Upper lobe of right lung (tissue), 1 donor: ENCODE results near the gene LNX2. TPM values are rescaled to one million over a fixed set of nuclear protein-coding genes. Genes with fewer than 3 reads are reported as not detected.

Experiments used
- ATAC-seq: fragments of 200-7000 bp; cut with Tn5 transposase; one replicate; pipeline ENCODE4 v1.9.1; 2020; ENCODE audit warnings: mild to moderate bottlenecking, moderate library complexity
- DNase-seq: peaks from one replicate; pipeline ENCODE4 v3.0.0-alpha.2; 2020
- H3K27ac ChIP-seq: fragments of 200-600 bp; one replicate; pipeline ENCODE4 v1.8.0; 2022
- H3K27me3 ChIP-seq: fragments of 200-600 bp; one replicate; pipeline ENCODE4 v1.8.0; 2022; ENCODE audit warnings: mild to moderate bottlenecking
- H3K36me3 ChIP-seq: fragments of 200-600 bp; one replicate; pipeline ENCODE4 v1.8.0; 2022
- H3K4me1 ChIP-seq: fragments of 200-600 bp; one replicate; pipeline ENCODE4 v1.8.0; 2022
- H3K4me3 ChIP-seq: fragments of 200-600 bp; one replicate; pipeline ENCODE4 v1.8.0; 2022; ENCODE audit warnings: mild to moderate bottlenecking
- H3K9me3 ChIP-seq: fragments of 200-600 bp; one replicate; pipeline ENCODE4 v1.8.0; 2022
- CTCF ChIP-seq: fragments of 200-600 bp; IDR thresholded peaks from one replicate; pipeline ENCODE4 v1.8.0; 2022; ENCODE audit warnings: antibody characterized with exemption
- intact Hi-C: fragments of 100-400 bp; cut with DNase I; formaldehyde crosslinking; loops from one replicate; pipeline ENCODE4 v1.11.0; 2022
- total RNA-seq: library from RNA; stranded (reverse); fragmentation: NEBNext Ultra II Directional; extraction: Animal tissue kit (Norgen Biotek cat#: 25700); gene quantifications from one replicate; pipeline ENCODE4 v1.2.1, GENCODE V29; 2021
- donor health status: DM: no; HTN: yes; CAD: no; lungs with severe emphysema.

LNX2 gene
- total RNA-seq, 1 donor from 2014 or later = 35.3 TPM

- DNase-seq = no peak
- Histone ChIP-seq H3K4me1 (peaks cover 31% of the 10 kb centered on the region), H3K9me3 (no peaks in the 10 kb centered on the region), H3K4me3 (peak overlapping the region; percentile 92), H3K27me3 (no peaks in the 10 kb centered on the region), H3K27ac (peak overlapping the region; percentile 94), H3K36me3 (no peaks in the 10 kb centered on the region)
- no peak for ATAC-seq
- TF ChIP-seq CTCF = no peak
- intact Hi-C loops = no loop called here
These were observed 712 bp upstream of the LNX2 start for GRCh38 chr13:27621116-27621365.

- TF ChIP-seq CTCF = peak; percentile 31
- peak overlapping the region; percentile 93 for H3K27ac ChIP-seq
- ATAC-seq (no peak), DNase-seq (no peak)
- H3K4me3 ChIP-seq = peak overlapping the region; percentile 92
- intact Hi-C loops = no loop called here
- no peaks in the 10 kb centered on the region for H3K27me3 ChIP-seq
- H3K4me1 ChIP-seq = peaks cover 28% of the 10 kb centered on the region
- H3K9me3 ChIP-seq = no peaks in the 10 kb centered on the region
- H3K36me3 ChIP-seq = no peaks in the 10 kb centered on the region
These were observed 477 bp downstream of the LNX2 start for GRCh38 chr13:27619728-27620376.

GRCh38 chr13:27619093-27619727 is 1.1 kb downstream of the LNX2 start:
- TF ChIP-seq CTCF = no peak
- ATAC-seq (no peak), DNase-seq (no peak)
- Histone ChIP-seq H3K36me3 (no peaks in the 10 kb centered on the region), H3K4me3 (peak overlapping the region; percentile 92), H3K9me3 (no peaks in the 10 kb centered on the region), H3K27me3 (no peaks in the 10 kb centered on the region), H3K27ac (peak overlapping the region; percentile 93), H3K4me1 (peaks cover 28% of the 10 kb centered on the region)
- intact Hi-C loops = no loop called here

- Histone ChIP-seq H3K27me3 (no peaks in the 10 kb centered on the region), H3K9me3 (no peaks in the 10 kb centered on the region), H3K27ac (peak overlapping the region; percentile 93), H3K4me3 (peak overlapping the region; percentile 92), H3K4me1 (peaks cover 20% of the 10 kb centered on the region), H3K36me3 (no peaks in the 10 kb centered on the region)
- intact Hi-C loops = no loop called here
- TF ChIP-seq CTCF = no peak
- DNase-seq (no peak), ATAC-seq (peak; percentile 21)
These were observed 2.4 kb downstream of the LNX2 start for GRCh38 chr13:27617881-27618321.

GRCh38 chr13:27613628-27614027 is 6.7 kb downstream of the LNX2 start:
- no peak overlapping the region for H3K27ac ChIP-seq
- peaks cover 6% of the 10 kb centered on the region for H3K4me1 ChIP-seq
- H3K27me3 ChIP-seq = no peaks in the 10 kb centered on the region
- ATAC-seq (no peak), DNase-seq (no peak)
- H3K4me3 ChIP-seq = no peak overlapping the region
- intact Hi-C loops = no loop called here
- no peak for TF ChIP-seq CTCF
- H3K36me3 ChIP-seq = no peaks in the 10 kb centered on the region
- no peaks in the 10 kb centered on the region for H3K9me3 ChIP-seq
